ENCODE measurements around the gene GMPR2. TPM values are rescaled to one million over a fixed set of nuclear protein-coding genes. Genes with fewer than 3 reads are reported as not detected.

Gene GMPR2
- total RNA-seq, 1 donor from 2014 or later, result 66.2 TPM

DNA sequence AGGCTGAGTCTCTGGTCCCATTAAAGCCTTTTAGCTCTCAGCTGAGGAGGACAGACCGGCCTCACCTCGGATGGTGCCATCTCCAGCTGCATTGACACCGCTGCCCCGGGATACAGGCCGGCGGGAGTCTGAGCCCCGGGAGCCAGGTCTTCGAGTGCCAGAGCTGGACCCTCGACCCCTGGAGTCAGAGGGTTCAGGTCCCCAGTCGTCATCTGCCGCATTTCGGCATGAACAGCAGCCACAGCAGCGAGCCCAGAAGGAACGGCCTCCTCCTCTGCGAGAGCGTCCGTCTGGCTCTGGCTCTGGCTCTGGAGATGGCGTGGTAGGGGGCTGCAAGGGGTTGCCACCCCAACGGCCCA is 29.2 kb downstream of the GMPR2 start:
- DNase-seq (ENCODE audit: low read depth, low spot score), result no peak
- Mint-ChIP-seq H3K4me1 (no peaks in the 10 kb centered on the region), H3K36me3 (ENCODE audit: low read depth) (no peaks in the 10 kb centered on the region), H3K9me3 (no peaks in the 10 kb centered on the region), H3K27ac (ENCODE audit: unreplicated experiment) (no peak overlapping the region), H3K27me3 (ENCODE audit: low read depth) (no peaks in the 10 kb centered on the region), H3K4me3 (no peak overlapping the region)
- no peak for TF ChIP-seq CTCF (conservative IDR thresholded peaks at IDR 0.05)

- H3K27ac Mint-ChIP-seq (ENCODE audit: unreplicated experiment), result no peak within 1 kb of the TSS
- no peak within 1 kb of the TSS for H3K4me3 Mint-ChIP-seq
- no peak for DNase-seq (ENCODE audit: low read depth, low spot score)
Measured at GRCh38 chr14:24262821-24263733, 30.3 kb downstream of the GMPR2 start, which contains the start of gene TGM1. Gene TGM1 (minus strand): TSS chr14:24263177. CDS start chr14:24262352, 825 bp downstream.

GRCh38 chr14:24263848-24264247 is 31.1 kb downstream of the GMPR2 start:
- Mint-ChIP-seq H3K9me3 (no peaks in the 10 kb centered on the region), H3K4me1 (no peaks in the 10 kb centered on the region), H3K4me3 (no peak overlapping the region), H3K36me3 (ENCODE audit: low read depth) (peaks cover 2% of the 10 kb centered on the region), H3K27me3 (ENCODE audit: low read depth) (no peaks in the 10 kb centered on the region), H3K27ac (ENCODE audit: unreplicated experiment) (no peak overlapping the region)
- no peak for TF ChIP-seq CTCF (conservative IDR thresholded peaks at IDR 0.05)
- no peak for DNase-seq (ENCODE audit: low read depth, low spot score)

More at GRCh38 chr14:24262821-24263733, 30.3 kb downstream of the GMPR2 start, which contains the start of gene TGM1:
- Mint-ChIP-seq H3K4me1 (no peaks in the 10 kb centered on the region), H3K27me3 (ENCODE audit: low read depth) (no peaks in the 10 kb centered on the region), H3K36me3 (ENCODE audit: low read depth) (peaks cover 2% of the 10 kb centered on the region), H3K9me3 (no peaks in the 10 kb centered on the region)
- no peak for TF ChIP-seq CTCF (conservative IDR thresholded peaks at IDR 0.05)

- no peak for DNase-seq (ENCODE audit: low read depth, low spot score)
- Mint-ChIP-seq H3K27ac (ENCODE audit: unreplicated experiment) (peak overlapping the region; percentile 84), H3K4me3 (no peak overlapping the region), H3K9me3 (no peaks in the 10 kb centered on the region), H3K27me3 (ENCODE audit: low read depth) (no peaks in the 10 kb centered on the region), H3K4me1 (no peaks in the 10 kb centered on the region), H3K36me3 (ENCODE audit: low read depth) (peaks cover 2% of the 10 kb centered on the region)
- no peak for TF ChIP-seq CTCF (conservative IDR thresholded peaks at IDR 0.05)
Measured at GRCh38 chr14:24264298-24264697, 31.6 kb downstream of the GMPR2 start.

DNA sequence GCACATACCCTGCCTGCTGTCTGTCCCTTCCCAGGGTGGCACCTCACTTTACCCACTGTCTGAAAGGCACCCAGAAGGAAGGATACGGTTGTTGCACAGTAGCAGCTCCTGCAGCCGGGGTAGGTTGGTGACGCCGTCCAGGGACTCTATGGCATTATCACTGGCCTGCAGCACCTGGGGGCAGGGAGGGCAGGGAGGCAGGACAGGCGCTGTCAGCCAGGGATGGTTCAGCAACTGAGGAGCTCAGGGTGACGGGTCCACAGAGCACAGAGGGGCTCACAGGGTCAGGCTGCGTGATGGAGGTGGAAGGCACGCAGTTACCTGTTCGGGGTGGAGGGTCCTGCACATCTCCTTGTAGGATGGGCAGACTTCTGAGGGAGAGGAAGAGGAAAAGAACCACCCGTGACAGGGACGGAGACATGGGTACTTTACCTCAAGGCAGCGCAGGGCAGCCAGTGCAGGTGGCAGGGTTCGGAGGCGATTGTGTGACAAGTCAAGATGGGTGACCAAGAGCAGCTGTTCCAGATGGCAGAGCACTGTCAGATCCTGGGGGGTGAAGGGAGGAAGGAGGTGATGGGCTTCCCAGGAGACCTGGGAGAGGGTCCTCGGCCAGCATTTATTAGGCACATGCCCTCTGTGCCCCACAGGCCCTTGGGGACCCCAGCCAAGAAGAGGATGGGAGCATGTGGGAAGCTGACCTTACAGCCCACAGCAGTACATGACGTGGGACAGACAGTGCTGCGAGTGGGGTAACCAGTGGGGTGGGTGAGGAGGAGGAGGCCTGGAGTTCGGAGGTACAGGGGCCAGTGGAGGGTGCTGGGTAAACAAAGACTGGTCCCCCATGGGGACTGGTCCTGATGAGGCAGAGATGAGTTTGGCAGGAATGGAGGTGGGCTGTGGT is 33.9 kb downstream of the GMPR2 start:
- peaks cover 6% of the 10 kb centered on the region for H3K4me1 Mint-ChIP-seq
- no peak for TF ChIP-seq CTCF (conservative IDR thresholded peaks at IDR 0.05)
- H3K9me3 Mint-ChIP-seq, result no peaks in the 10 kb centered on the region
- H3K4me3 Mint-ChIP-seq, result peak overlapping the region; percentile 39
- no peak overlapping the region for H3K27ac Mint-ChIP-seq (ENCODE audit: unreplicated experiment)
- no peaks in the 10 kb centered on the region for H3K27me3 Mint-ChIP-seq (ENCODE audit: low read depth)
- DNase-seq (ENCODE audit: low read depth, low spot score), result no peak
- peaks cover 2% of the 10 kb centered on the region for H3K36me3 Mint-ChIP-seq (ENCODE audit: low read depth)
